Neural cell (in vitro differentiated cells): Measurements from ENCODE around the gene ADAMTSL2. TPM values are rescaled to one million over a fixed set of nuclear protein-coding genes. Genes with fewer than 3 reads are reported as not detected.

Source experiments
- H2AFZ ChIP-seq: fragments of 200-600, 300-800 bp; sonication (generic), shearing (Covaris generic); 2 replicates; pipeline ENCODE4 v1.6.0; 2014; ENCODE audit warnings: low read depth, mild to moderate bottlenecking, antibody characterized with exemption, low read length, moderate library complexity
- H3F3A ChIP-seq: fragments of 200-600 bp; shearing (Covaris generic); 2 replicates; pipeline ENCODE4 v1.6.1; 2016; ENCODE audit warnings: mild to moderate bottlenecking, moderate library complexity, mixed read lengths, antibody characterized with exemption, low read length; ENCODE audit not compliant: insufficient read depth, poor library complexity, severe bottlenecking
- H3K27ac ChIP-seq: fragments of 200-600, 300-800 bp; sonication (generic), shearing (Covaris generic); 2 replicates; pipeline ENCODE4 v1.5.1; 2014; ENCODE audit warnings: mild to moderate bottlenecking, low read length, moderate library complexity
- H3K27me3 ChIP-seq: fragments of 300-800, 200-600 bp; sonication (generic), shearing (Covaris generic); 2 replicates; pipeline ENCODE4 v1.6.0; 2014; ENCODE audit warnings: mild to moderate bottlenecking, low read depth, low read length, moderate library complexity; ENCODE audit not compliant: insufficient read depth
- H3K36me3 ChIP-seq: fragments of 300-800, 200-600 bp; sonication (generic), shearing (Covaris generic); 2 replicates; pipeline ENCODE4 v1.5.1; 2014; ENCODE audit warnings: mild to moderate bottlenecking, antibody characterized with exemption, low read length, moderate library complexity; ENCODE audit not compliant: insufficient read depth
- H3K4me2 ChIP-seq: fragments of 300-800, 200-600 bp; sonication (generic), shearing (Covaris generic); 2 replicates; pipeline ENCODE4 v1.6.0; 2014; ENCODE audit warnings: mild to moderate bottlenecking, low read length
- H3K4me3 ChIP-seq: fragments of 300-800, 200-600 bp; sonication (generic), shearing (Covaris generic); 2 replicates; pipeline ENCODE4 v1.5.1; 2014; ENCODE audit warnings: mild to moderate bottlenecking, low read length, moderate library complexity
- H3K79me2 ChIP-seq: fragments of 200-600 bp; shearing (Covaris generic); replicated peaks from 2 replicates; pipeline ENCODE4 v1.6.0; 2014; ENCODE audit warnings: mild to moderate bottlenecking, low read length, moderate library complexity; ENCODE audit not compliant: insufficient read depth
- H3K9ac ChIP-seq: fragments of 300-800, 200-600 bp; sonication (generic), shearing (Covaris generic); 2 replicates; pipeline ENCODE4 v1.6.1; 2016; ENCODE audit warnings: mild to moderate bottlenecking, low read length, mixed read lengths
- H3K9me2 ChIP-seq: fragments of 200-600 bp; shearing (Covaris generic); 2 replicates; pipeline ENCODE4 v1.6.1; 2016; ENCODE audit warnings: mild to moderate bottlenecking, low read length, mixed read lengths; ENCODE audit not compliant: insufficient read depth
- H3K9me3 ChIP-seq: fragments of 200-600, 300-800 bp; sonication (generic), shearing (Covaris generic); 2 replicates; pipeline ENCODE4 v1.6.1; 2016; ENCODE audit warnings: mild to moderate bottlenecking, mixed run types, low read length, moderate library complexity, mixed read lengths
- H4K20me1 ChIP-seq: fragments of 200-600 bp; shearing (Covaris generic); 2 replicates; pipeline ENCODE4 v1.6.1; 2016; ENCODE audit warnings: mild to moderate bottlenecking, mixed run types; ENCODE audit not compliant: insufficient read depth
- CTCF ChIP-seq: fragments of 450-650 bp; IDR thresholded peaks from 2 replicates; pipeline ENCODE4 v1.5.1; 2014; ENCODE audit warnings: antibody characterized with exemption, mild to moderate bottlenecking, moderate library complexity; ENCODE audit not compliant: poor library complexity, severe bottlenecking
- EP300 ChIP-seq: fragments of 450-650 bp; conservative IDR thresholded peaks from 2 replicates; pipeline ENCODE4 v1.6.1; 2014; ENCODE audit warnings: antibody characterized with exemption, mild to moderate bottlenecking, moderate library complexity; ENCODE audit not compliant: poor library complexity, severe bottlenecking
- EZH2 ChIP-seq: fragments of 200-600, 300-800 bp; shearing (Covaris generic), sonication (generic); IDR thresholded peaks from 2 replicates; pipeline ENCODE4 v1.6.1; 2014; ENCODE audit warnings: antibody characterized with exemption, low read length, borderline replicate concordance, mild to moderate bottlenecking; ENCODE audit not compliant: insufficient read depth, poor library complexity, severe bottlenecking
- MXI1 ChIP-seq: fragments of 450-650 bp; conservative IDR thresholded peaks from 2 replicates; pipeline ENCODE4 v1.6.1; 2014; ENCODE audit warnings: antibody characterized with exemption, mild to moderate bottlenecking; ENCODE audit not compliant: poor library complexity, severe bottlenecking
- POLR2AphosphoS5 ChIP-seq: IDR thresholded peaks from 2 replicates; pipeline ENCODE4 v1.6.1; 2012
- RAD21 ChIP-seq: fragments of 450-650 bp; conservative IDR thresholded peaks from 2 replicates; pipeline ENCODE4 v1.6.1; 2014; ENCODE audit warnings: antibody characterized with exemption, mild to moderate bottlenecking, moderate library complexity
- REST ChIP-seq: IDR thresholded peaks from 2 replicates; pipeline ENCODE4 v1.6.1; 2012; ENCODE audit warnings: borderline replicate concordance
- SMC3 ChIP-seq: fragments of 450-650 bp; conservative IDR thresholded peaks from 2 replicates; pipeline ENCODE4 v1.6.1; 2014; ENCODE audit warnings: antibody characterized with exemption, mild to moderate bottlenecking, moderate library complexity; ENCODE audit not compliant: poor library complexity
- TAF1 ChIP-seq: IDR thresholded peaks from 2 replicates; pipeline ENCODE4 v1.6.1; 2012; ENCODE audit warnings: low read depth
- polyA plus RNA-seq: library from polyadenylated mRNA; depleted of rRNA; stranded (reverse); fragments of >200 nt; gene quantifications from 2 replicates; pipeline ENCODE4 v1.2.3, GENCODE V29; 2014

ADAMTSL2 gene
- polyA plus RNA-seq, 1 donor from 2014 or later = 0.85 TPM

- H3K9me2 ChIP-seq = no peaks in the 10 kb centered on the region
- H3K36me3 ChIP-seq = no peaks in the 10 kb centered on the region
- H3F3A ChIP-seq = no peaks in the 10 kb centered on the region
- no peaks in the 10 kb centered on the region for H4K20me1 ChIP-seq
- H3K27me3 ChIP-seq = no peaks in the 10 kb centered on the region
- no peaks in the 10 kb centered on the region for H3K9me3 ChIP-seq
- no peak for TF ChIP-seq SMC3
- TF ChIP-seq TAF1 = no peak
- no peak for TF ChIP-seq EP300
- no peak for TF ChIP-seq REST
- TF ChIP-seq POLR2AphosphoS5 = no peak
- TF ChIP-seq RAD21 = no peak
- H3K4me2 ChIP-seq = no peak overlapping the region
- no peak overlapping the region for H2AFZ ChIP-seq
- H3K9ac ChIP-seq = no peak overlapping the region
- H3K27ac ChIP-seq = no peak overlapping the region
- no peak overlapping the region for H3K4me3 ChIP-seq
- no peaks in the 10 kb centered on the region for H3K79me2 ChIP-seq
Observed at GRCh38 chr9:133499132-133499891, 35.2 kb upstream of the ADAMTSL2 start.

- no peak overlapping the region for H3K4me2 ChIP-seq
- H3K79me2 ChIP-seq = no peaks in the 10 kb centered on the region
- H3K27ac ChIP-seq = no peak overlapping the region
- H3K36me3 ChIP-seq = no peaks in the 10 kb centered on the region
- no peak overlapping the region for H2AFZ ChIP-seq
- no peaks in the 10 kb centered on the region for H3F3A ChIP-seq
- no peak overlapping the region for H3K4me3 ChIP-seq
- H3K27me3 ChIP-seq = no peaks in the 10 kb centered on the region
- H3K9me3 ChIP-seq = no peaks in the 10 kb centered on the region
- no peak overlapping the region for H3K9ac ChIP-seq
- no peaks in the 10 kb centered on the region for H3K9me2 ChIP-seq
- TF ChIP-seq EP300 = no peak
- TF ChIP-seq CTCF = no peak
- TF ChIP-seq TAF1 = no peak
- no peak for TF ChIP-seq MXI1
- no peak for TF ChIP-seq REST
- TF ChIP-seq RAD21 = no peak
- TF ChIP-seq SMC3 = no peak
- no peak for TF ChIP-seq POLR2AphosphoS5
- TF ChIP-seq EZH2 = no peak
- H4K20me1 ChIP-seq = no peaks in the 10 kb centered on the region
Observed at GRCh38 chr9:133499892-133500270, 34.6 kb upstream of the ADAMTSL2 start.
